HL-60 (cell line): ENCODE measurements around the gene EPHA2.

ENCODE experiments used
- DNase-seq, 2 experiments: peaks; one replicate each; pipeline ENCODE4 v3.0.0-alpha.2; 2010 to 2020; ENCODE audit warnings: low read depth in 1 of 2, low spot score in 1 of 2
- H3K27ac ChIP-seq: fragments of 250-450 bp; sonication (Bioruptor Pico); replicated peaks from 2 replicates; pipeline ENCODE4 v1.5.1; 2020; ENCODE audit warnings: mild to moderate bottlenecking, moderate library complexity
- H3K27me3 ChIP-seq: fragments of 250-450 bp; sonication (Bioruptor Pico); 2 replicates; pipeline ENCODE4 v1.5.1; 2021; ENCODE audit warnings: mild to moderate bottlenecking, moderate library complexity; ENCODE audit not compliant: insufficient read depth, poor library complexity, severe bottlenecking
- H3K4me3 ChIP-seq: replicated peaks from 2 replicates; pipeline ENCODE4 v1.5.1; 2011; ENCODE audit warnings: mild to moderate bottlenecking, control low read depth, low read length; ENCODE audit not compliant: insufficient read depth
- CTCF ChIP-seq: IDR thresholded peaks from one replicate; pipeline ENCODE4 v1.5.1; 2011; ENCODE audit warnings: low read length, control low read depth, inconsistent platforms; ENCODE audit not compliant: insufficient read depth
- GABPA ChIP-seq: IDR thresholded peaks from 2 replicates; pipeline ENCODE4 v1.6.1; 2012; ENCODE audit warnings: low read depth
- POLR2AphosphoS5 ChIP-seq: IDR thresholded peaks from 2 replicates; pipeline ENCODE4 v1.6.1; 2012; ENCODE audit warnings: low read depth
- REST ChIP-seq: IDR thresholded peaks from 2 replicates; pipeline ENCODE4 v1.6.1; 2012; ENCODE audit warnings: low read depth; ENCODE audit not compliant: insufficient replicate concordance
- SPI1 ChIP-seq: IDR thresholded peaks from 2 replicates; pipeline ENCODE4 v1.6.1; 2012; ENCODE audit warnings: low read depth, mild to moderate bottlenecking, borderline replicate concordance

Gene EPHA2

GRCh38 chr1:16156848-16157495, 1.1 kb upstream of the EPHA2 start:
- no peak overlapping the region for H3K27ac ChIP-seq
- H3K4me3 ChIP-seq = no peak overlapping the region
- no peak for DNase-seq
- TF ChIP-seq CTCF (no peak), REST (no peak), SPI1 (no peak), GABPA (no peak), POLR2AphosphoS5 (no peak)
- peaks cover 40% of the 10 kb centered on the region for H3K27me3 ChIP-seq

- Histone ChIP-seq H3K4me3 (no peak overlapping the region), H3K27me3 (peaks cover 30% of the 10 kb centered on the region), H3K27ac (no peak overlapping the region)
- DNase-seq = no peak
- TF ChIP-seq POLR2AphosphoS5 = no peak
- no peak for TF ChIP-seq GABPA
- no peak for TF ChIP-seq REST
- no peak for TF ChIP-seq CTCF
- no peak for TF ChIP-seq SPI1
Observed at GRCh38 chr1:16153999-16154673, 1.7 kb downstream of the EPHA2 start.

- TF ChIP-seq CTCF (no peak), REST (no peak), SPI1 (no peak), GABPA (no peak), POLR2AphosphoS5 (no peak)
- H3K4me3 ChIP-seq = no peak overlapping the region
- H3K27ac ChIP-seq = no peak overlapping the region
- DNase-seq = no peak
- H3K27me3 ChIP-seq = peaks cover 30% of the 10 kb centered on the region
Observed at GRCh38 chr1:16153096-16153998, 2.5 kb downstream of the EPHA2 start.
